B cell (primary cell): ENCODE results near the gene OR51A4.

Source experiments
- EZH2 ChIP-seq: IDR thresholded peaks from 2 replicates; pipeline ENCODE4 v1.6.1; 2012; ENCODE audit warnings: borderline replicate concordance, low read depth, mild to moderate bottlenecking, moderate library complexity, low read length; ENCODE audit not compliant: insufficient read depth, poor library complexity, severe bottlenecking
- TF ChIP-seq, protein P1 (sequence below): fragments of 200-600 bp; IDR thresholded peaks from one replicate; pipeline ENCODE4 v1.8.0; 2022; ENCODE audit warnings: antibody characterized with exemption, mild to moderate bottlenecking

- TF ChIP-seq EZH2: no peak
- TF ChIP-seq, protein P1, sequence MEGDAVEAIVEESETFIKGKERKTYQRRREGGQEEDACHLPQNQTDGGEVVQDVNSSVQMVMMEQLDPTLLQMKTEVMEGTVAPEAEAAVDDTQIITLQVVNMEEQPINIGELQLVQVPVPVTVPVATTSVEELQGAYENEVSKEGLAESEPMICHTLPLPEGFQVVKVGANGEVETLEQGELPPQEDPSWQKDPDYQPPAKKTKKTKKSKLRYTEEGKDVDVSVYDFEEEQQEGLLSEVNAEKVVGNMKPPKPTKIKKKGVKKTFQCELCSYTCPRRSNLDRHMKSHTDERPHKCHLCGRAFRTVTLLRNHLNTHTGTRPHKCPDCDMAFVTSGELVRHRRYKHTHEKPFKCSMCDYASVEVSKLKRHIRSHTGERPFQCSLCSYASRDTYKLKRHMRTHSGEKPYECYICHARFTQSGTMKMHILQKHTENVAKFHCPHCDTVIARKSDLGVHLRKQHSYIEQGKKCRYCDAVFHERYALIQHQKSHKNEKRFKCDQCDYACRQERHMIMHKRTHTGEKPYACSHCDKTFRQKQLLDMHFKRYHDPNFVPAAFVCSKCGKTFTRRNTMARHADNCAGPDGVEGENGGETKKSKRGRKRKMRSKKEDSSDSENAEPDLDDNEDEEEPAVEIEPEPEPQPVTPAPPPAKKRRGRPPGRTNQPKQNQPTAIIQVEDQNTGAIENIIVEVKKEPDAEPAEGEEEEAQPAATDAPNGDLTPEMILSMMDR: no peak
Observed at GRCh38 chr11:4922304-4922703, 25.1 kb downstream of the OR51A4 start.
